GM19463 (cell line): ENCODE results near the gene ITFG1.
"Not testable (repeated sequence)": the region's sequence is repeated elsewhere in the genome, so short reads cannot be mapped to it uniquely, and the experiment has no call there.

Experiments
- ATAC-seq: cut with Tn5 transposase; IDR thresholded peaks from one replicate; pipeline ENCODE4 v1.9.1; 2021; ENCODE audit warnings: mild to moderate bottlenecking, moderate library complexity; ENCODE audit not compliant: unreplicated experiment

ITFG1 gene

GRCh38 chr16:47347021-47347696 is 113.7 kb downstream of the ITFG1 start:
- ATAC-seq, result not testable (repeated sequence)

GRCh38 chr16:47342055-47342454 is 118.8 kb downstream of the ITFG1 start:
- no peak for ATAC-seq

GRCh38 chr16:47330562-47330961 is 130.3 kb downstream of the ITFG1 start:
- ATAC-seq, result not testable (repeated sequence)

- not testable (repeated sequence) for ATAC-seq
Measured at GRCh38 chr16:47324309-47324708, 136.6 kb downstream of the ITFG1 start.

GRCh38 chr16:47323241-47323640 is 137.6 kb downstream of the ITFG1 start:
- no peak for ATAC-seq

GRCh38 chr16:47320546-47321310 is 140.1 kb downstream of the ITFG1 start:
- no peak for ATAC-seq

GRCh38 chr16:47317465-47318240 is 143.2 kb downstream of the ITFG1 start:
- ATAC-seq, result no peak

GRCh38 chr16:47316442-47317015 is 144.3 kb downstream of the ITFG1 start:
- ATAC-seq, result no peak

GRCh38 chr16:47311738-47312505 is 148.9 kb downstream of the ITFG1 start:
- no peak for ATAC-seq

DNA sequence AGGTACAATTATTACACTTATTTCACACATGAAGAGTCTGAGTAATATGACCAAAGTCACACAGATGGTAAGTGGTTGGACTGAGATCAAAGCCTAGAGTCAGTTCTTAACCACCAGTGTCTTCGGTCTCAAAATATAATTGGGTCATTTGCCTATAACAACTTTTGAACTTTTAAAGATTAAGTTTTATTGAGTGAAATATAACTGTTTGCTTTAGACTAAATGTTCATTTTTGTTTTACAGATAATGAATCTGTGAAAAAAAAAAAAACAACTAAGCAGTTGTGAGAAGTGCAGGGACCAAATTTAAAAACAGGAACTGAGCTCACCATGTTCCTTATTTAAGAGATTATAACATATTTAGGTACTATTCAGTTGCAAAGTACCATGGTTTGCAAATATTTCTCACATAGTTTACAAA is 150.1 kb downstream of the ITFG1 start:
- peak; percentile 62 for ATAC-seq

- no peak for ATAC-seq
Measured at GRCh38 chr16:47309581-47310312, 151.1 kb downstream of the ITFG1 start.

GRCh38 chr16:47308601-47309000 is 152.3 kb downstream of the ITFG1 start:
- ATAC-seq, result no peak

DNA sequence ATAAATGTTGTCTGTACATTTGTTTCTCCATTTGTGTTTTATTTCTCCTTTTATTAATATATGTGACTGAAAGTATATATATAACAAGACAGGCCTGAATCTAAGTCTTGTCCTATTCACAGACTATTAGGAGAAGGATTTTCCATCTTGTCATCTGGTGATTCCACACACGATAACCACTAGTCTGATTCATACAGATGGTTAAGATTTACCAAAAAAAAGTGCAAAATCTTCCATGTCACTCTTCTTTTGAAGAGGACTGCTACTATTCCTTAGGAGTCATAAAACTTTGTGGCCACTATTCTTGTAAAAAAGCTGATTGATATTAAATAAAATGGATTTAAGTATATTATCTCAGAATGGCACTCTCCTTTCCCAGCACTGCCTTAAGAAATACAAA is 156.3 kb downstream of the ITFG1 start:
- no peak for ATAC-seq

DNA sequence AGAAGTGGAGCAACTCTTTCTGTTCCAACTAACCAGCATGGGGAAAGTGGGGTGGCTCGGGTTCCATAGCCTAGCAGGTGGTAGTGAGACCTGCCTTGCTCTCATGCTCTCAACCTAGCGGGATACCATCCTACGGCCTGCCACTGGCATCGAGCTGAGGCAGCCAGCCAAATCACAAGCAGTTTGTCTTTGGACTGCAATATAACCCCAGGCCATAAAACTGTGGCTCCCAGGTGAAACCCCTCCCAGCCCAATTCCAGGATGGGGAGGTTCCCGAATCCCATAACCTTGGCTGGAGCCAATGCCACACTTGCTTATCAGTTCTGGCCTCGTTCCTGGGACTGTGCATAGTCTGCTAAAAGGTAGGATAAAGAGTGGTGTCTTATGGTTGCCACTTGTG is 161.3 kb downstream of the ITFG1 start:
- no peak for ATAC-seq

DNA sequence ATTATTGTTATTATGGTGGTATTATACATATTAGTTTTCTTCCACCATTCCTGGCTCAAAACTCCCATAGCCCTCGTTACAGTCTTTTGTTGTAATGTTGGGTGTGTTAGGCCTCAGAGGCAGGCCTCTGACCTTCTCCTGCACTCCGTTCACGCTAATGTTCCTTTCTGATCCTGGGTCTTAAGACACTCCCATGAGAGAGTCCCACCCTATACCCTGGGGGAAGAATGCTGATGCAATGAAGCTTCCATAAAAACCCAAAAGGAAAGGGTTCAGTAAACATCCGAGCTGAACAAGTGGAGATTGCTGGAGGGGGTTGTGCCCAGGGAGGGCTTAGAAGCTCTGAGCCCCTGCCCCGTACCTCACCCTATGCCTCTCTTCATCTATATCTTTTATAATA is 175.9 kb downstream of the ITFG1 start:
- no peak for ATAC-seq

GRCh38 chr16:47278306-47278970 is 182.4 kb downstream of the ITFG1 start:
- ATAC-seq, result no peak

- no peak for ATAC-seq
Measured at GRCh38 chr16:47276522-47276921, 184.3 kb downstream of the ITFG1 start.

- no peak for ATAC-seq
Measured at GRCh38 chr16:47262938-47263337, 197.9 kb downstream of the ITFG1 start.

DNA sequence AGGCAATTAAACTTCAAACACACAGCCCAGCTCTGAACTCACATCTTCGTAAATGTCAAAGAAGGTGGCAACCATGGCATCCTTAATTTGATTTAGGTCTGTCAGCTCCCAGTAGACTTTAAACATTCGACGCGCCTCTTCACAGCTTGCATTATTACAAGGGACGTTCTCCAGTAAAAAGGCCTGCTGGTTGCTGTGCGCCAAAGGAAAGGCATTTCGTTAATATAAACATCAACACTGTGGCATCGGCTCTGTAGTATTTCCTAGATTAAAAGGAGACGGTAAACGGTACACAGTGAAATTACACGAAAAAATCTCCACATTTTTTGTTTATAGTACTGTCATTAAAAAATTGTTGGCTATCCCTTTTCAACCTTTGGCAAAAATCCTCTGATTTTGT is 200.4 kb downstream of the ITFG1 start:
- no peak for ATAC-seq
